Activated naive CD4-positive, alpha-beta T cell treated with anti-CD3 and anti-CD28 coated beads for 36 hours (primary cell): ENCODE measurements around the gene NELL1. TPM values are rescaled to one million over a fixed set of nuclear protein-coding genes. Genes with fewer than 3 reads are reported as not detected.

ENCODE experiments used
- CTCF ChIA-PET: fragments of 350-600 bp; sonication (Branson Sonifier 250); formaldehyde crosslinking; loops from one replicate; lab custom pipeline; 2021; ENCODE audit warnings: antibody characterized with exemption; lab: Charles Lee
- DNase-seq: peaks from one replicate; pipeline ENCODE4 v3.0.0-alpha.2; 2020
- H3K27ac Mint-ChIP-seq: one replicate; pipeline ENCODE4 v1.8.0; 2021; ENCODE audit warnings: mild to moderate bottlenecking, mixed read lengths
- H3K27me3 Mint-ChIP-seq: one replicate; pipeline ENCODE4 v1.8.0; 2021; ENCODE audit warnings: low read depth, mixed read lengths
- H3K36me3 Mint-ChIP-seq: one replicate; pipeline ENCODE4 v1.8.0; 2021; ENCODE audit warnings: low read depth, mixed read lengths
- H3K4me1 Mint-ChIP-seq: one replicate; pipeline ENCODE4 v1.8.0; 2021; ENCODE audit warnings: low read depth, mixed read lengths
- H3K4me3 Mint-ChIP-seq: one replicate; pipeline ENCODE4 v1.8.0; 2021; ENCODE audit warnings: mild to moderate bottlenecking, moderate library complexity, mixed read lengths
- H3K9me3 Mint-ChIP-seq: one replicate; pipeline ENCODE4 v1.8.0; 2021; ENCODE audit warnings: mixed read lengths
- intact Hi-C: fragments of 100-400 bp; cut with micrococcal nuclease; formaldehyde crosslinking; loops from one replicate; pipeline ENCODE4 v1.15.1; 2023
- total RNA-seq, 2 experiments: library from RNA; stranded (reverse); gene quantifications; one replicate each; pipeline ENCODE4 v1.2.3, GENCODE V29; 2021

Gene NELL1
- total RNA-seq, 2 experiments from 2014 or later, result not detected

DNA sequence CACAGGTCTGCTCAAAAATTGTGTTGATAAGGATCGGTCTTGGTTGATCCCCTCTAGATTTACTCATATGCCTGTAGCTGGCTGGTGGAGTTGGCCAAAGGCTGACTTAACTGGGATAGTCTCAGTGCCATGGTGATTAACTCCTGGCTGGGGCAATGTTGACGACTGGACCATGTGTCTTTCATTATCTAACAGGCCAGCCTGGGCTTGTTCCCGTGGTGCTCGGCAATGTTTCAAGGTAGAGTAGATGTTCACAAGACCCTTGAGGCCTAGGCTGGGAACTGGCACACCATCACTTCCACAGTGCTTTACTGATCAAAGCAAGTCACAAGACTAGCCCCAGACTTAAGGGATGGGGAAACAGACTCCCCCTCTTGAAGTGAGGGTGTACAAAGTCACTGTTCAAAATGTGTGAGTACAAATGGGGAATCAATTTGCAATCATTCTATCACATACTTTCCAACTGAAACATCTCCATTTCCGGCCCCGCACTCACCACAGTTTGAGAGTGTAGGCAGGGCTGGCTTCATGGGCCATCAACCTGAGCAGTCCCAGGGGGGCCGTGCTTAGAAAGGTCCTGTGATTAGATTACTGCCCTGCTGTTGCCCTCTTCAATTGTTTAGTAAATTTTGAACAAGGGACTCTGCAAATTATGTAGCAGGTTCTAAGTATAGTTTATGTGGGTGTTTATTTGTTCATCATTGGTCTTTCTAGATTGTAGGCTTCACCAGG, 240.8 kb downstream of the NELL1 start:
- Mint-ChIP-seq H3K27me3 (no peaks in the 10 kb centered on the region), H3K9me3 (peaks cover 4% of the 10 kb centered on the region), H3K27ac (no peak overlapping the region), H3K4me1 (no peaks in the 10 kb centered on the region), H3K4me3 (no peak overlapping the region), H3K36me3 (no peaks in the 10 kb centered on the region)
- CTCF ChIA-PET, result no interaction called here
- intact Hi-C loops, result no loop called here
- no peak for DNase-seq

DNA sequence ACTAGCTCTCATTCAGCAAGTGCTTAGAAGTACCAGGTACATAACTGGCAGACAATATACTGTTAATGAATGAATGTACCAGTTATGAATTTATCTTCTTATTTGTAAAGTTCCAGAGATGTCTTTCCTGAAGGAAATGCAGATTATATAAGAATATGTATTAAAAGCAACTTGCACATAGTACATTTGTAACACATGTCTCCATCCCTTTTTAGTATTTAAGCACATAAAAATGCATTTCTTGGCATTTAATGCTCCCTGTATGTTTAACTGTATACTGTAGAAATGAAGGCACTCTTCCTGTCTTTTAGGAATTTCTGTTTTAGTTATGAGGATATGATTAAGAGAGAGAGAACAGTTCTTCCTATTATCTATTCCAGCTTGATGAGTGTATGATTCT, 241.3 kb downstream of the NELL1 start:
- Mint-ChIP-seq H3K27ac (no peak overlapping the region), H3K36me3 (no peaks in the 10 kb centered on the region), H3K27me3 (no peaks in the 10 kb centered on the region), H3K4me3 (no peak overlapping the region), H3K9me3 (no peaks in the 10 kb centered on the region), H3K4me1 (no peaks in the 10 kb centered on the region)
- CTCF ChIA-PET, result interaction anchor here (0.5 kb wide), 1 partner anchor 19 kb away, joined by 6 read pairs; no protein-coding TSS in a partner anchor
- DNase-seq, result no peak
- intact Hi-C loops, result no loop called here

DNA sequence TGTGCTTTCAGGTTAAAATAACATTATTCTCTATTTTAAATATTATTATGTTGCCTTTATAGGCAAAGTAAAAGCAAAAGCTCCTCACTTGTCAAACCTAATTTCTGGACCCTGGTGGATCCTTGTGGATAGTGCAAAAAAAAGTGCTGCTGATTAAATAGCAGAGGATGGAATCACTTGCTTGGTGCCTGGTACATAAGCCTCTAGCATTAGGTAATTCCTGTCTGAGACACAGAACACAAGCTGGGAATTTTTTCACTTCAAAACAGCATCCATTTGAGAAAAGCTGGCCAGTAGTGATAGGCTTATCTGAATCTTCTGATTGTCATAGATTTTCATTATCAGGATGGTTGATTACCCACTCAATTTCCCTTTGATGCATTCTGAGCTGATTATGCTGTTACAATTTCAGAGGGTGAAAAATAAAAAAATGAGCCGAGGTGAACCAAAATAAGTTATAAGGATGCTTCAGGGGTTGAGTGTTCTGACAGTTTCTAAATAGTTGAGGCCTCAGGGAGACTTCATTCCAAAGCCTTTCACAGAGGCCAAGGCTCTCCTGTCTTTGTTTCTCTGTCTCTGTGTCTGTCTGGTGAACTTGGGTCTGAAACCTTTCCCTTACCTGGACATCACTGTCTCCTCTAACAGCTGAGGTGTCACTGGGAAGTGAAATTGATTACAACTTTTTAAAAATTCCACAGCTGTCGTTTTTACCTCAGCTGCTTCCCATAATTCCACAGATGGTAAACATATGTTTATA, 242.9 kb downstream of the NELL1 start:
- no peaks in the 10 kb centered on the region for H3K36me3 Mint-ChIP-seq
- H3K27ac Mint-ChIP-seq, result no peak overlapping the region
- H3K9me3 Mint-ChIP-seq, result no peaks in the 10 kb centered on the region
- no peak overlapping the region for H3K4me3 Mint-ChIP-seq
- no peak for DNase-seq
- CTCF ChIA-PET, result no interaction called here
- no peaks in the 10 kb centered on the region for H3K27me3 Mint-ChIP-seq
- intact Hi-C loops, result no loop called here
- H3K4me1 Mint-ChIP-seq, result no peaks in the 10 kb centered on the region

DNA sequence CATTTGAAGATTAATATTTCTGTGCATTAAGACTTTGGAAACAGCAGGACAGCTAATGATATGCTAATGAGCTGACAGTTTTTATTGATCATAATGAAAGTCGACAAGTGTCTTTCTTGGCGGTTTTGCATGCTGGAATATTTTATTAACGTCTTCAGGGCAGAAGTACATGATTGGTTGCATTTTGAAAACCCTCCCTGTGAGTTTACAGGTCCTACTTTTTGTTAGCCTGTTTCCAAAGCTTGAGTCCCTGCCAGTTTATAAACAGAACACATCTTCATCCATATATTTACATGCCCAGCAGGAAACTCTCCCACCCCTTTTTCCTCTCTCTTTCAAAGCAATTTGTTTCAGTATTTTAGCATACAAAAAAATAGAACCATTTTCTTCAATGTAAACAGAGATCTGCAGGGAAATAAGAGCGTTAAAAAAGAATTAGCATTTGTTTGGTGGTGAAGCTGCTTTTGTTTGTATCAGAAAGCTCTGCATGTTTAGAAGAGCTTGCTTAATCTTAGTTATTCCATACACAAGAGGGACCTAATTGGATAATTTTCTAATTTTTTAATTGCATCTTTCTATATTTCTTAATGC, 243.6 kb downstream of the NELL1 start:
- Mint-ChIP-seq H3K9me3 (no peaks in the 10 kb centered on the region), H3K36me3 (no peaks in the 10 kb centered on the region), H3K4me3 (no peak overlapping the region), H3K27ac (no peak overlapping the region), H3K4me1 (no peaks in the 10 kb centered on the region), H3K27me3 (no peaks in the 10 kb centered on the region)
- intact Hi-C loops, result no loop called here
- DNase-seq, result no peak
- CTCF ChIA-PET, result no interaction called here

DNA sequence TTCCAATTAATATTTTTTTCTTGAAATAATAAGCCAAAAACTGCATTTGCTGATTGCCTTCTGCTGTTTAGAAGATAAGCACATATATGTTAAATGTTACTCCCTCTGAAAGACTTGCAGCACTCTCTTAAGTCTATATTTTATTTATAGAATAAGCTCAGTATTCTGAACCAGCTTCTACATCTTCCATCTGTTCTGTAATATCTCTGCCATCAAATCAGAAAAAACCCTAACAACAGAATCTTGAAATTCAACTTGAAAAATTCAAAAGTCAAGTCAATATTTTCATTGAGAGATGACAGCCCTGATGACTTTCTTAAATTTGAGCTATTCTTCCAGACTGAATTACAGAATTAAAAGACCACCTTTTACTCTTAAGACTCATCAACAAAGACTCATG, 247.9 kb downstream of the NELL1 start:
- H3K4me1 Mint-ChIP-seq, result no peaks in the 10 kb centered on the region
- intact Hi-C loops, result no loop called here
- H3K27me3 Mint-ChIP-seq, result no peaks in the 10 kb centered on the region
- no peaks in the 10 kb centered on the region for H3K36me3 Mint-ChIP-seq
- H3K27ac Mint-ChIP-seq, result no peak overlapping the region
- CTCF ChIA-PET, result no interaction called here
- DNase-seq, result no peak
- no peak overlapping the region for H3K4me3 Mint-ChIP-seq
- H3K9me3 Mint-ChIP-seq, result peaks cover 1% of the 10 kb centered on the region

DNA sequence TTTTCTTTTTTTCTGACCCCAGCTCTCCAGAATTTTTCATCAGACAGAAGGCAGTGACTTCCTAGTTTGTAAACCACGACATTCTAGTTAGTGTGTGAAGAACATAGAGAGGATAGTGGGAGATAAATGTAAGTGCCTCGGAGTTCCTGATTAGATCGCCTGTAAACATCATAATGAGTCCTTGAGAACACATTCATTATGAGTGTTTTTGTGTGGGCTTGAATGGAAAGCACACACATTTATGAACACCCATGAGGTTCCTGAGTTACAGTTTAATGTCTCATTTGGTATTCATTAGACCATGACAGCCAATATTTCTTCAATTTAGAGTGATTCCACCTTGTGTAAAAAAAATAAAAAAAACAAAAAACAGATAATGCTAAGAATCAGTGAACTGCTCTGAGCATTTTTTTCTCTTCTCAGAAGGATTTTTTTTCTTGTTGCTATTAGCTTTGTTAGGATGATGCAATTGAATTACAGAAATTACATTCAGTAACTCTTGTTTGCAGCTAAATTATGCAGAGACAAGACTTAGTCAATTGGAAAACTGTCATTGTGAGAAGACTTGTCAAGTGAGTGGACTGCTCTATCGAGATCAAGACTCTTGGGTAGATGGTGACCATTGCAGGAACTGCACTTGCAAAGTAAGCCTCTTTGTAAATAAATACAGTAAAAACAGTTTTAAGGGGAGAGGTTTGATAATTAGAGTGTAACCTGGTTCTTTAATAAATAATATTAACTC, 257.6 kb downstream of the NELL1 start:
- CTCF ChIA-PET, result no interaction called here
- Mint-ChIP-seq H3K27me3 (no peaks in the 10 kb centered on the region), H3K9me3 (peaks cover 3% of the 10 kb centered on the region), H3K4me1 (no peaks in the 10 kb centered on the region), H3K27ac (no peak overlapping the region), H3K36me3 (no peaks in the 10 kb centered on the region), H3K4me3 (no peak overlapping the region)
- no peak for DNase-seq
- intact Hi-C loops, result no loop called here

DNA sequence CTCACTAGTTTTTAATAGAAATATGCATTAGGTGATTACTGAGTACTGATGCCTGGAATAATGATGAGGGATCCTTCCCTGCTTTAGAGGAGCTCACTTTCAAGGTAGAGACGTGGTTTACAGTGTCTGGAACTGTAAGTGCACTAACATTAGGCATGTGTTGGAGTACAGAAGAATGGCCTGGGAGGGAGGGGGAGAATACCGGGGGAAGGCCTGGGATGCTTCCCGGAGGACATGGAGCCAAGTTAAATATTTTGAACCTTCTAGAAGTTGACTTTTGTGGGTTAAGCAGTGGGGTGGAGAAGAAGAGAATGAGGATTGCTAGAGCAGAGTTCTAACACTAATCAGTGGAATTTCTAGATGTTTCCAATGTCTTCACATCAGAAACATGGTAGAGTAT, 261.6 kb downstream of the NELL1 start:
- Mint-ChIP-seq H3K4me3 (no peak overlapping the region), H3K27me3 (no peaks in the 10 kb centered on the region), H3K4me1 (no peaks in the 10 kb centered on the region), H3K36me3 (no peaks in the 10 kb centered on the region), H3K9me3 (peaks cover 2% of the 10 kb centered on the region), H3K27ac (no peak overlapping the region)
- no peak for DNase-seq
- CTCF ChIA-PET, result no interaction called here
- intact Hi-C loops, result no loop called here

DNA sequence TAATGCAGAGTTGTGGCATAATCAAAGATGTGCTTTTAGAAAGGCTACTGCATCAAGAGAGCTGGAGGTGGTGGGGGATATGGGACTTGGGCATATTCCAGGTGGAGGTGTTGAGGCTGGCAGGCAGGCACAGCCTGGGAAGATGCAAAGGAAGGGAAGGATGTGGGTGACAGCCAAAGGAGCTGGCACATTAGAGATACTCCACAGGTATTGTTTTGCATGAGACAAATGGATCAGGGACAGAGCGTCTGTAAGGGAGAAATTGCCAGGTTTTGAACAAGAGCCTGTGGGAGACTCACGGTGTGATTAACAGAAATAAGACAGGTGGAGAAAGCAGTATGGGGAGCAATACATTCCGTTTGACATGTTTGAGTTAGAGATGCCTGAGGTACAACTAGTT, 263.7 kb downstream of the NELL1 start:
- Mint-ChIP-seq H3K27me3 (no peaks in the 10 kb centered on the region), H3K4me3 (no peak overlapping the region), H3K4me1 (no peaks in the 10 kb centered on the region), H3K36me3 (no peaks in the 10 kb centered on the region), H3K9me3 (no peaks in the 10 kb centered on the region), H3K27ac (no peak overlapping the region)
- intact Hi-C loops, result no loop called here
- DNase-seq, result no peak
- CTCF ChIA-PET, result no interaction called here

DNA sequence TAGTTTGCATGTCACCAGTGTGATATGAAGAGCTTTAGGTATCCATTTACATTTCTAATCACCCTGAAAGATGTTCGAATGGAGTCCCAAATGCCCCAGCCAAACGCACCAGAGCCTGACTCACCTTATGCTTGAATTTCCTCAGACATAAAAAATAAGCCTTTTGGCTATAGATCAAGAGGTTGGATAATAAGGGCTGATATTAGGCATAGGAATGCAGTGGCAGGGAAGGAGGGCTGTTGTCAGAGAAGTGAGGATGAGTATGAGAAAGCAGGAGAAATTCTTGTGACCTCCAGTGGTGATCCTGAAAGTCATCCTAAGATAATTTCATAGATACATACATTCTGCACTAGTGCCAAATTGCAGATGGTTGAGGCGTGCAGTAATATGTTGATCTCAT, 264.6 kb downstream of the NELL1 start:
- Mint-ChIP-seq H3K36me3 (no peaks in the 10 kb centered on the region), H3K9me3 (no peaks in the 10 kb centered on the region), H3K4me3 (no peak overlapping the region), H3K4me1 (no peaks in the 10 kb centered on the region), H3K27me3 (no peaks in the 10 kb centered on the region), H3K27ac (no peak overlapping the region)
- CTCF ChIA-PET, result no interaction called here
- DNase-seq, result no peak
- intact Hi-C loops, result no loop called here

DNA sequence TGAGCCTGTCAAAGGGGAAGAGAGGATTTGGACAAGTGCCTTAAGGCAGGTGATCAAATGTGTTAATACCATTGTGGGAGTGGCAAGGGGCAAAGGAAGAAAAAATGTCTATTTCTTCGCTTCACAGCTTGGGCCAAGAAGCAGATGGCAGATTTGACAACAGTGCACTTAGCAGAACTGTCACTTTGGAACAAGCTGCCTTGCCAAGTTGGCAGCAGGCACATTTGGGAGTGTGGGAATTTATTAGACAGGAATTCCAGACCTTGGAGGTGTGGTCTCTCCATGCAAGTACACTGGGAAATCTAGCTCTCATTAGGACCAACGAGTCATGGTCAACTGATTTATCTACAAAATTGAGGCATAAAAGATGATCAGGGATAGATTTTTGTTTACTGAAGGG, 265.1 kb downstream of the NELL1 start:
- Mint-ChIP-seq H3K9me3 (no peaks in the 10 kb centered on the region), H3K4me3 (no peak overlapping the region), H3K4me1 (no peaks in the 10 kb centered on the region), H3K36me3 (no peaks in the 10 kb centered on the region), H3K27me3 (no peaks in the 10 kb centered on the region), H3K27ac (no peak overlapping the region)
- CTCF ChIA-PET, result no interaction called here
- DNase-seq, result no peak
- intact Hi-C loops, result no loop called here

DNA sequence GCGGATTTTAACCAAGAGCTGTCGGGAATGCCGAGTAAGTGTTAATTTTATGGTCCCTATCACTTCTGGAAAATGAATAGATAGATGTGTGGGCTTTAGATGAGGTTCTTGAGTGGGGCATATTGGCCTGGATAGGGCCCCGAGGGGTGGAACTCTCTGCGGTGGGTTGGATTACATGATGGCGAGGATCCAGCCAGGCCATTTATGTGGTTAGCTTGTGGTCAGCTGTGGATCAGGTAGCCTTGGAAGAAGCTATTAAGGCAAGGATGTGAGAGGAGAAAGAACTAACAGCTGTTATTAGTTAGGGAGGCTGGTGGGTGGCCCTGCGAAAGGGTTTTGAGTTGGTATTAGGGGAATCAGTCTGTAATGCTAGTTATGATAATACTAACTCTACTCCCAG, 268.4 kb downstream of the NELL1 start:
- CTCF ChIA-PET, result no interaction called here
- no peaks in the 10 kb centered on the region for H3K9me3 Mint-ChIP-seq
- no peak overlapping the region for H3K4me3 Mint-ChIP-seq
- H3K27ac Mint-ChIP-seq, result no peak overlapping the region
- no peaks in the 10 kb centered on the region for H3K36me3 Mint-ChIP-seq
- H3K4me1 Mint-ChIP-seq, result no peaks in the 10 kb centered on the region
- no peaks in the 10 kb centered on the region for H3K27me3 Mint-ChIP-seq
- no peak for DNase-seq
- intact Hi-C loops, result no loop called here

DNA sequence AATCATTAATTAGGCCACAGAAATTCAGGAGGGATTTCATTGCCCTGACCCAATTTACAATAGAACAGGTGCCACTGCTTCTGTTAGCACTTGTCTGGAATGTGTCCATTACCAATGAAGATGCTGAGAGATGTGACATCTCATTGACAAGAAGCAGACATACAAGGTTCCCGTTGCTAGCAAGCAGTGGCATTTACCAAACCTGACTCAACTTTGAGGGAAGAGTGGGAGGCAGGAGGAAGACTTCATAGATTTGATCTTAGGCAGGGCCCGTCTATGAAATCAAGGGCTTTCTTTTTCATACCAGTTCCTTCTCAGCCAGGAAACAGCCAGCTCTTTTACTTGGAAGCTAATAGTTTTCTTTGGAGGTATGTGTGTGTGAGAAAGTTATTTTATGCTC, 280.2 kb downstream of the NELL1 start:
- no peak for DNase-seq
- H3K4me1 Mint-ChIP-seq, result no peaks in the 10 kb centered on the region
- CTCF ChIA-PET, result no interaction called here
- no peak overlapping the region for H3K4me3 Mint-ChIP-seq
- no peak overlapping the region for H3K27ac Mint-ChIP-seq
- H3K27me3 Mint-ChIP-seq, result no peaks in the 10 kb centered on the region
- H3K9me3 Mint-ChIP-seq, result no peaks in the 10 kb centered on the region
- intact Hi-C loops, result no loop called here
- H3K36me3 Mint-ChIP-seq, result no peaks in the 10 kb centered on the region
